NT2/D1 (cell line): Measurements from ENCODE around the gene SHISA6.

Experiments
- DNase-seq: peaks from one replicate; pipeline ENCODE4 v3.0.0-alpha.2; 2011; ENCODE audit warnings: low read depth, low spot score
- H3K27me3 ChIP-seq: 2 replicates; pipeline ENCODE4 v1.6.0; 2011; ENCODE audit warnings: mild to moderate bottlenecking; ENCODE audit not compliant: insufficient read length, insufficient read depth
- H3K36me3 ChIP-seq: 2 replicates; pipeline ENCODE4 v1.6.1; 2011; ENCODE audit warnings: mild to moderate bottlenecking, low read length, mixed read lengths; ENCODE audit not compliant: insufficient read depth, insufficient read length
- H3K4me1 ChIP-seq: 2 replicates; pipeline ENCODE4 v1.5.1; 2011; ENCODE audit not compliant: insufficient read depth, insufficient read length
- H3K4me3 ChIP-seq: 2 replicates; pipeline ENCODE4 v1.5.1; 2011; ENCODE audit warnings: low read depth; ENCODE audit not compliant: insufficient read length
- H3K9ac ChIP-seq: 2 replicates; pipeline ENCODE4 v1.6.0; 2011; ENCODE audit warnings: low read depth; ENCODE audit not compliant: insufficient read length
- H3K9me3 ChIP-seq: 2 replicates; pipeline ENCODE4 v1.5.1; 2011; ENCODE audit warnings: mild to moderate bottlenecking, low read length; ENCODE audit not compliant: insufficient read depth
- SUZ12 ChIP-seq: IDR thresholded peaks from 2 replicates; pipeline ENCODE4 v1.6.1; 2011; ENCODE audit not compliant: insufficient read length, insufficient read depth; ENCODE audit errors: extremely low read depth
- YY1 ChIP-seq: IDR thresholded peaks from 2 replicates; pipeline ENCODE4 v1.6.1; 2011; ENCODE audit not compliant: insufficient read length, insufficient read depth
- ZNF274 ChIP-seq: IDR thresholded peaks from 2 replicates; pipeline ENCODE4 v1.6.1; 2011; ENCODE audit warnings: mild to moderate bottlenecking, low read depth, low read length

The SHISA6 gene

DNA sequence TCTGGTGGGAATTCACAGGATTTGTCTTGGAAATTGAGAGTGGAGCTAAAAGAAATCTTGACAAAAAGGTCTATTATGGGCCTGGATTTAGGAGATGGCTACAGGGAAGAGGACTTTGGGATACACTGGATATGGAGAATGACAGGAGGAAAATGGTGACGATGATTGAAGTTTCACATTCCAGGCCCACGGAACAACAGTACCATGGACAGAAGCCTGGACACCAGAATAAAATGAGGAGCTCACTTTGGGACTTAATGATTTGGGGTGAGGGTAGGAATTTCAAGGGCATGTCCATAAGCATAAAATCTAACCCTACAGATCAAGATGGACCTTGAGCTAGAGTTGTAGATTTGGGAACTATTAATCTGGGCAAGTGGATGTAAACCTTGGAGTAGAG lies 309.4 kb downstream of the SHISA6 start:
- H3K36me3 ChIP-seq, result no peaks in the 10 kb centered on the region
- H3K4me1 ChIP-seq, result no peaks in the 10 kb centered on the region
- H3K9ac ChIP-seq, result no peak overlapping the region
- no peak overlapping the region for H3K4me3 ChIP-seq
- no peaks in the 10 kb centered on the region for H3K9me3 ChIP-seq
- TF ChIP-seq YY1 (no peak), SUZ12 (no peak), ZNF274 (no peak)
- H3K27me3 ChIP-seq, result no peaks in the 10 kb centered on the region
- no peak for DNase-seq

DNA sequence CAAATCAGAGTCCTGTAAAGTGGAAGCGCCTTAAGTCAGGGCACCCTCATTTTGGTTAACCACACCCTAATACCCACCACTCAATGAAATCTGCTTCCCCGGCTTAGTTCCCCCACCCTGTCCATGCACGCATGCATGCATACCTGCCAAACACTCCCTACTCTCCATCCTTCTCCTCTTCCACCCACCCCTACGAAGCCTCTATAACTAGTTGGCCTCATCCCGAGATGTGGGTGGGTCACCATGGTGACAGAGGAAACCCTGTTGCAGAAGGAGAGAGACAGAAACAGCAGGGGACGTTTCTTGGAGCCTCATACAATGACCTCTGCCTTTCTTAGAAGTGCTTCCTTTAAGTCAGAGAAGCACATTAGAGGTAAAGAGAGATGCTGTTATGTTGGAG lies 310.4 kb downstream of the SHISA6 start:
- Histone ChIP-seq H3K36me3 (no peaks in the 10 kb centered on the region), H3K9ac (no peak overlapping the region), H3K4me3 (no peak overlapping the region), H3K4me1 (no peaks in the 10 kb centered on the region), H3K27me3 (no peaks in the 10 kb centered on the region), H3K9me3 (no peaks in the 10 kb centered on the region)
- no peak for TF ChIP-seq ZNF274
- TF ChIP-seq SUZ12, result no peak
- no peak for TF ChIP-seq YY1
- no peak for DNase-seq

GRCh38 chr17:11553135-11553534 lies 312.1 kb downstream of the SHISA6 start:
- Histone ChIP-seq H3K4me1 (no peaks in the 10 kb centered on the region), H3K36me3 (no peaks in the 10 kb centered on the region), H3K9me3 (no peaks in the 10 kb centered on the region), H3K4me3 (no peak overlapping the region), H3K27me3 (no peaks in the 10 kb centered on the region), H3K9ac (no peak overlapping the region)
- DNase-seq, result no peak
- TF ChIP-seq ZNF274 (no peak), SUZ12 (no peak)

DNA sequence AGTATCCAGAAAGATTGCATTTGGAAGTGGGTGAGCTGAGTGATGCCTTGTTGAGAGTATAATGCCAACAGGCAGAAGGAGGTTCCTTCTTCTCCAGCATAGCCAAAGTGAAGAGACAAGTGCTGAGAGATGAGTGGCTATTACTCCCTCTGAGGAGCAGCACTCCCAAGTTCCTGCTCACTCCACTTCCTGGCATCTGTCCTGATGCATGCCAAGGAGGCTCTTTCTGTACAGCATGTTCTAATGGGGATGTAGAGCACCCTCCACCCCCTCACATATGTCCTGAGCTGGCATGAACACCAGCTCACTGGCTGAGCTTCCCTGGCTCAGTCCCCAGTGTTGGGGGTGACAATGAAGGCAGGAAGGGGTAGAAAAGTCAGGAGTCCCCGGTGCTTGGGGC lies 313.0 kb downstream of the SHISA6 start:
- no peaks in the 10 kb centered on the region for H3K9me3 ChIP-seq
- peaks cover 2% of the 10 kb centered on the region for H3K4me1 ChIP-seq
- no peak for DNase-seq
- TF ChIP-seq YY1, result no peak
- TF ChIP-seq SUZ12, result no peak
- TF ChIP-seq ZNF274, result no peak
- H3K36me3 ChIP-seq, result no peaks in the 10 kb centered on the region
- no peak overlapping the region for H3K9ac ChIP-seq
- H3K4me3 ChIP-seq, result no peak overlapping the region
- H3K27me3 ChIP-seq, result no peaks in the 10 kb centered on the region

GRCh38 chr17:11554542-11554941 lies 313.5 kb downstream of the SHISA6 start:
- no peaks in the 10 kb centered on the region for H3K36me3 ChIP-seq
- H3K9me3 ChIP-seq, result no peaks in the 10 kb centered on the region
- H3K4me3 ChIP-seq, result no peak overlapping the region
- no peak for DNase-seq
- H3K9ac ChIP-seq, result no peak overlapping the region
- H3K27me3 ChIP-seq, result no peaks in the 10 kb centered on the region
- TF ChIP-seq SUZ12 (no peak), YY1 (no peak), ZNF274 (no peak)
- peaks cover 5% of the 10 kb centered on the region for H3K4me1 ChIP-seq

DNA sequence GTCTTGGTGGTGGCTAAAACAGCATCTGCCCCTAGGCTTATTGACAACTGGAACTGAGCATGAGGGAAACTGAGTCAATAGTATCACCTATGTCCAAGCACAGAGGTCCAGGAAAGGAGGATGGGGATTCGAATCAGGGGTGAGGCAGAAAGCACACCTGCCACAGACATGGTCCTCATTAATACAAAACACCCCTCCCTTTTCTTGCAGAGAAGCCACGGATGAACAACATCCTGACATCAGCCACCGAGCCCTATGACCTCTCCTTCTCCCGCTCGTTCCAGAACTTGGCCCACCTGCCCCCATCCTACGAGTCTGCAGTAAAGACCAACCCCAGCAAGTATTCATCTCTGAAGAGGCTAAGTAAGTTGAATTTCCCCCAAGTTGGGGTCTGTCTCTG lies 314.5 kb downstream of the SHISA6 start:
- no peaks in the 10 kb centered on the region for H3K9me3 ChIP-seq
- no peaks in the 10 kb centered on the region for H3K27me3 ChIP-seq
- H3K36me3 ChIP-seq, result no peaks in the 10 kb centered on the region
- H3K4me3 ChIP-seq, result no peak overlapping the region
- TF ChIP-seq SUZ12 (no peak), YY1 (no peak), ZNF274 (no peak)
- H3K9ac ChIP-seq, result no peak overlapping the region
- no peak for DNase-seq
- H3K4me1 ChIP-seq, result peaks cover 5% of the 10 kb centered on the region

- no peak for DNase-seq
- Histone ChIP-seq H3K4me3 (no peak overlapping the region), H3K9ac (no peak overlapping the region), H3K27me3 (no peaks in the 10 kb centered on the region), H3K4me1 (peaks cover 5% of the 10 kb centered on the region), H3K9me3 (no peaks in the 10 kb centered on the region), H3K36me3 (no peaks in the 10 kb centered on the region)
- TF ChIP-seq ZNF274, result no peak
- no peak for TF ChIP-seq YY1
- no peak for TF ChIP-seq SUZ12
Measured at GRCh38 chr17:11557727-11558452, 316.9 kb downstream of the SHISA6 start.
